GM19099 (cell line): Measurements from ENCODE around the gene CRACR2B.

Source experiments
- POLR2A ChIP-seq: IDR thresholded peaks from 3 replicates; pipeline ENCODE4 v1.6.1; 2011; ENCODE audit warnings: low read depth; ENCODE audit not compliant: insufficient read length; ENCODE audit errors: extremely low read depth

The CRACR2B gene

GRCh38 chr11:858053-858761, 30.5 kb downstream of the CRACR2B start:
- TF ChIP-seq POLR2A = no peak

GRCh38 chr11:858762-859339, 31.1 kb downstream of the CRACR2B start:
- no peak for TF ChIP-seq POLR2A

- TF ChIP-seq POLR2A = no peak
These were observed 31.8 kb downstream of the CRACR2B start for GRCh38 chr11:859394-860131.

- no peak for TF ChIP-seq POLR2A
These were observed 32.8 kb downstream of the CRACR2B start for GRCh38 chr11:860234-861104.

GRCh38 chr11:861105-861479, 33.4 kb downstream of the CRACR2B start:
- TF ChIP-seq POLR2A = no peak

GRCh38 chr11:862081-862661, 34.5 kb downstream of the CRACR2B start:
- TF ChIP-seq POLR2A = no peak

GRCh38 chr11:862696-863022, 34.9 kb downstream of the CRACR2B start:
- TF ChIP-seq POLR2A = no peak

GRCh38 chr11:863023-863909, 35.5 kb downstream of the CRACR2B start:
- no peak for TF ChIP-seq POLR2A

- no peak for TF ChIP-seq POLR2A
These were observed 36.5 kb downstream of the CRACR2B start for GRCh38 chr11:863910-864827.

GRCh38 chr11:864898-865297, 37.2 kb downstream of the CRACR2B start:
- TF ChIP-seq POLR2A = no peak

- TF ChIP-seq POLR2A = no peak
These were observed 38.0 kb downstream of the CRACR2B start for GRCh38 chr11:865462-866430.

- TF ChIP-seq POLR2A = no peak
These were observed 38.8 kb downstream of the CRACR2B start for GRCh38 chr11:866481-866880.
